ENCODE data around the gene REPS2.
"Not testable (repeated sequence)": the region's sequence is repeated elsewhere in the genome, so short reads cannot be mapped to it uniquely, and the experiment has no call there.

REPS2 gene

DNA sequence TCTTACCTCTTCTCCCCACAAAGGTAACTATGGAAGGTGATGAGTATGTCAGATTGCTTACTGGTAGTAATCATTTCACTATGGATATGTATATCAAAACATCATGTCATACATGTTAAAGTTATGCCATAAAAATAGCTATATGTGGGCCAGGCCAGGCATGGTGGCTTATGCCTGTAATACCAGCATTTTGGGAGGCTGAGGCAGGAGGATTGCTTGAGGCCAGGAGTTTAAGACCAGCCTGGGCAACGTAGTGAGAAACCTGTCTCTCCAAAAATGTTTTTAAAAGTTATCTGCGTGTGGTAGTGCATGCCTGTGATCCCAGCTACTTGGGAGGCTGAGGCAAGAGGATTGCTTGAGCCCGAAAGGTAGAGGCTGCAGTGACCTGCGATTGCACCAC lies 16.2 kb downstream of the REPS2 start:
- 89 to 96% methylated on average over 3 to 4 of the region's 4 CpGs for WGBS, 2 experiments (ENCODE audit: insufficient coverage in 2 of 2)
- H3K36me3 ChIP-seq (ENCODE audit: control insufficient read depth, insufficient read depth, low read length); H3K4me3 ChIP-seq (ENCODE audit: extremely low read depth, insufficient read depth, low read length, poor library complexity, severe bottlenecking); H3K4me1 ChIP-seq (ENCODE audit: control insufficient read depth, insufficient read depth, low read length, poor library complexity, severe bottlenecking); H3K9me3 ChIP-seq (ENCODE audit: control insufficient read depth, low read length); H3K27ac ChIP-seq (ENCODE audit: low read depth, low read length, severe bottlenecking): not testable (repeated sequence)

DNA sequence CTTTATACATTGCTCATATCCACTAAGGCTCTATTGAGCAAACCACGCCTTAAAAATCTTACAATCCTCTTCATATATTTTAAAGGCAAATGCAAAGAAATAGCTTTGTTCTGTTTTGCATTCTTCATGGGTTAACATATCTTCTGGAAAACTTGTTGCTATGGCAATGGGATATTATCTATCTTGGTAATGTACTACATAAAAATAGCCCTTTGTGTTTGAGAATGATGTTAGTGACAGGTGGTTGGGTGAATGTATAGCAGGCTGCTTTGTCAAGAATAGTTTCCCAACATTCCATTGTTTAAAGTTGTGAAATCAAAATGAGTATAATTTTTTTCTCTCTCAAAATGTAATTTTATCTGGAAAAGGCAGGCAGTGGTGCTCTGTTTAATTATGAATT lies 16.8 kb downstream of the REPS2 start:
- Histone ChIP-seq H3K27ac (ENCODE audit: low read depth, low read length, severe bottlenecking) (no peak overlapping the region), H3K9me3 (ENCODE audit: control insufficient read depth, low read length) (no peaks in the 10 kb centered on the region), H3K36me3 (ENCODE audit: control insufficient read depth, insufficient read depth, low read length) (no peaks in the 10 kb centered on the region), H3K4me1 (ENCODE audit: control insufficient read depth, insufficient read depth, low read length, poor library complexity, severe bottlenecking) (no peaks in the 10 kb centered on the region), H3K4me3 (ENCODE audit: extremely low read depth, insufficient read depth, low read length, poor library complexity, severe bottlenecking) (no peak overlapping the region)
- WGBS, 2 experiments (ENCODE audit: insufficient coverage in 2 of 2) = no CpG with 5 or more reads among the region's 1 CpG

DNA sequence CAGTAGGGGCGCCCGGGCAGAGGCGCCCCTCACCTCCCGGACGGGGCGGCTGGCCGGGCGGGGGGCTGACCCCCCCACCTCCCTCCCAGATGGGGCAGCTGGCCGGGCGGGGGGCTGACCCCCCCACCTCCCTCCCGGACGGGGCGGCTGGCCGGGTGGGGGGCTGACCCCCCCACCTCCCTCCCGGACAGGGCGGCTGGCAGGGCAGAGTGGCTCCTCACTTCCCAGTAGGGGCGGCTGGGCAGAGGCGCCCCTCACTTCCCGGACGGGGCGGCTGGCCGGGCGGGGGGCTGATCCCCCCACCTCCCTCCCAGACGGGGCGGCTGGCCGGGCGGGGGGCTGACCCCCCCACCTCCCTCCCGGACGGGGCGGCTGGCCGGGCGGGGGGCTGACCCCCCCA lies 18.5 kb downstream of the REPS2 start:
- H3K4me1 ChIP-seq (ENCODE audit: control insufficient read depth, insufficient read depth, low read length, poor library complexity, severe bottlenecking); H3K9me3 ChIP-seq (ENCODE audit: control insufficient read depth, low read length); H3K4me3 ChIP-seq (ENCODE audit: extremely low read depth, insufficient read depth, low read length, poor library complexity, severe bottlenecking); H3K36me3 ChIP-seq (ENCODE audit: control insufficient read depth, insufficient read depth, low read length); H3K27ac ChIP-seq (ENCODE audit: low read depth, low read length, severe bottlenecking): not testable (repeated sequence)
- no CpG with 5 or more reads among the region's 32 CpGs for WGBS, 2 experiments (ENCODE audit: insufficient coverage in 2 of 2)

DNA sequence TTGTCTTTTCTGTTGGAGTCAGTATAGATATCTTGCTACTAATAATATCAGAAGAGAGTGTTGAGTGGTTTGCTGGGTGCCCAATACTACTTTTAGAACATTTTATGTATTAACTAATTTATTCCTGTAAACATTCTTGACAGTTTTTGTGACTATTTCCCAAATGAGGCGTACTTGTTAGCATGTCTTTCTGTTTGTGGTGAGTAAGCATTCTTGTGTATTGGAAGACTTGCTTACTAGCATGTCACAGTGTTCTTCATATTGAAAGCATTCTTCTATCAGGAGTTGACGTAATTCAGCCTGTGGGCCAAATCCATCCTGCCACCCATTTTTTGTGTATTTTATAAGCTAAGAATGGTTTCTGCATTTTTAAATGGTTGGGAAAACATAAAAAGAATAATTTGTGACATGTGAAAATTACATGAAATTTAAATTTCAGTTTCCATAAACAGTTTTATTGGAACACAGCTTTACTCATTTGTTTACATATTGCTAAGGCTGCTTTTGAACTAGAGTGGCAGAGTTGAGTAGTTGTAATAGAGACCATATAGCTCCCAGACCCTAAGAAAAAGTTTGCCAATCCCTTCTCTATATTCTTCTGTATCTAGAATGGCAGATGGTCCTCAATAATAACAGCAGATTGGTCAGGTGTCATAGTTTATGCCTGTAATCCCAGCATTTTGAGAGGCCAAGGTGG lies 20.4 kb downstream of the REPS2 start:
- Histone ChIP-seq H3K9me3 (ENCODE audit: control insufficient read depth, low read length) (no peaks in the 10 kb centered on the region), H3K4me3 (ENCODE audit: extremely low read depth, insufficient read depth, low read length, poor library complexity, severe bottlenecking) (no peak overlapping the region), H3K27ac (ENCODE audit: low read depth, low read length, severe bottlenecking) (no peak overlapping the region), H3K4me1 (ENCODE audit: control insufficient read depth, insufficient read depth, low read length, poor library complexity, severe bottlenecking) (no peaks in the 10 kb centered on the region), H3K36me3 (ENCODE audit: control insufficient read depth, insufficient read depth, low read length) (no peaks in the 10 kb centered on the region)
- 80% methylated on average over 1 of the region's 2 CpGs; no CpG with 5 or more reads in 1 of the 2 experiments for WGBS, 2 experiments (ENCODE audit: insufficient coverage in 2 of 2)

DNA sequence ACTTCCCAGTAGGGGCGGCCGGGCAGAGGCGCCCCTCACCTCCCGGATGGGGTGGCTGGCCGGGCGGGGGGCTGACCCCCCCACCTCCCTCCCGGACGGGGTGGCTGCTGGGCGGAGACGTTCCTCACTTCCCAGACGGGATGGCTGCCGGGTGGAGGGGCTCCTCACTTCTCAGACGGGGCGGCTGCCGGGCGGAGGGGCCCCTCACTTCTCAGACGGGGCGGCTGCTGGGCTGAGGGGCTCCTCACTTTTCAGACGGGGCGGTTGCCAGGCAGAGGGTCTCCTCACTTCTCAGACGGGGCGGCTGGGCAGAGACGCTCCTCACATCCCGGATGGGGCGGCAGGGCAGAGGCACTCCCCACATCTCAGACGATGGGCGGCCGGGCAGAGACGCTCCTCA lies 22.3 kb downstream of the REPS2 start:
- 100% methylated on average over 3 of the region's 29 CpGs; no CpG with 5 or more reads in 1 of the 2 experiments for WGBS, 2 experiments (ENCODE audit: insufficient coverage in 2 of 2)
- H3K36me3 ChIP-seq (ENCODE audit: control insufficient read depth, insufficient read depth, low read length); H3K4me3 ChIP-seq (ENCODE audit: extremely low read depth, insufficient read depth, low read length, poor library complexity, severe bottlenecking): not testable (repeated sequence)

DNA sequence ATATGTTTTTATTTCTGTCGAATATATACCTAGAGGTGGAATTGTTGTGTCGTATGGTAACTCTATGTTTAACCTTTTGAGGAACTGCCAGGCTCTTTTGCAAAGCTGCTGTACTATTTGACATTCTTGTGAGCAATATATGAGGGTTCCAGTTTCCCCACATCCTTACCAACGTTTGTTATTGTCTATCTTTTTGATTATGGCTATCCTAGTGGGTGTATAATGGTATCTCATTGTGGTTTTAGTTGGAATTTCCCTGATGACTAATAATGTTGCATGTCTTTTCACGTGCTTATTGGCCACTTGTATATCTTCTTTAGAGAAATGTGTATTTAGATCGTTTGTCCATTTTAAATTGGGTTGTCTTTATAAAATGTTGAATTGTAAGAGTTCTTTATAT lies 24.5 kb downstream of the REPS2 start:
- WGBS, 2 experiments (ENCODE audit: insufficient coverage in 2 of 2) = 80% methylated on average over 1 of the region's 5 CpGs; no CpG with 5 or more reads in 1 of the 2 experiments
- no peaks in the 10 kb centered on the region for H3K9me3 ChIP-seq (ENCODE audit: control insufficient read depth, low read length)
- H3K4me1 ChIP-seq (ENCODE audit: control insufficient read depth, insufficient read depth, low read length, poor library complexity, severe bottlenecking) = no peaks in the 10 kb centered on the region
- no peak overlapping the region for H3K27ac ChIP-seq (ENCODE audit: low read depth, low read length, severe bottlenecking)
- no peak overlapping the region for H3K4me3 ChIP-seq (ENCODE audit: extremely low read depth, insufficient read depth, low read length, poor library complexity, severe bottlenecking)
- H3K36me3 ChIP-seq (ENCODE audit: control insufficient read depth, insufficient read depth, low read length) = no peaks in the 10 kb centered on the region

More for the DNA sequence above, 22.3 kb downstream of the REPS2 start:
- H3K4me1 ChIP-seq (ENCODE audit: control insufficient read depth, insufficient read depth, low read length, poor library complexity, severe bottlenecking); H3K9me3 ChIP-seq (ENCODE audit: control insufficient read depth, low read length); H3K27ac ChIP-seq (ENCODE audit: low read depth, low read length, severe bottlenecking): not testable (repeated sequence)

DNA sequence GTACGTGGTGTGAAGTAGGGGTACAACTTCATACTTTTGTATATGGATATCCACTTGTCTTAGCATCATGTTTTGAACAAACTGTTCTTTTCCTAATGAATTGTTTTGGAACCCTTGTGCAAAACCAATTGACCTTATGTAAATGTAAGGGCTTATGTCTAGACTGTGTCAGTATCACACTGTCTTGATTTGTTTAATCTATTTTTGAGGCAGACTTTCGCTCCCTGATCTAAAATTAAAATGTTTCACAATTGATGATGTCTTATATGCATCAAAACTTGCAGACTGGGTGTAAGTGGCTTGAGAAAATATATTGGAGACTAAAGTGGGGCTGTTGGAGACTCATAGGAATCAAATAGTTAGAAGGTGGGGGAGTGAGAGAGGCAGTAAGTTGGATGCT lies 25.2 kb downstream of the REPS2 start:
- no peaks in the 10 kb centered on the region for H3K9me3 ChIP-seq (ENCODE audit: control insufficient read depth, low read length)
- no CpG with 5 or more reads among the region's 2 CpGs for WGBS, 2 experiments (ENCODE audit: insufficient coverage in 2 of 2)
- H3K36me3 ChIP-seq (ENCODE audit: control insufficient read depth, insufficient read depth, low read length) = no peaks in the 10 kb centered on the region
- H3K4me1 ChIP-seq (ENCODE audit: control insufficient read depth, insufficient read depth, low read length, poor library complexity, severe bottlenecking) = no peaks in the 10 kb centered on the region
- no peak overlapping the region for H3K4me3 ChIP-seq (ENCODE audit: extremely low read depth, insufficient read depth, low read length, poor library complexity, severe bottlenecking)
- H3K27ac ChIP-seq (ENCODE audit: low read depth, low read length, severe bottlenecking) = no peak overlapping the region

DNA sequence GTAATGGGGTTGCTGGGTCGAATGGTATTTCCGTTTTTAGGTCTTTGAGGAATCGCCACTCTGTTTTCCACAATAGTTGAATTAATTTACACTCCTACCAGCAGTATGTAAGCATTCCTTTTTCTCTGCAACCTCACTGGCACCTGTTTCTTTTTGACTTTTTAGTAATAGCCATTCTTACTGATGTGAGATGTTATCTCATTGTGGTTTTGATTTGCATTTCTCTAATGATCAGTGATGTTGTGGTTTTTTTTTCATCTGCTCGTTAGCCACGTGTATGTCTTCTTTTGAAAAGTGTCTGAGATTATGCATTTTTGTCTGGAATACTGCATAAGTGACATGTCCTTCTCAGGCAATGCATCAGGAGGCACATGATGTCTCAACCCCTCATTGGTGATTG lies 28.8 kb downstream of the REPS2 start:
- WGBS, 2 experiments (ENCODE audit: insufficient coverage in 2 of 2) = no CpG with 5 or more reads among the region's 5 CpGs
- Histone ChIP-seq H3K9me3 (ENCODE audit: control insufficient read depth, low read length) (no peaks in the 10 kb centered on the region), H3K36me3 (ENCODE audit: control insufficient read depth, insufficient read depth, low read length) (no peaks in the 10 kb centered on the region), H3K27ac (ENCODE audit: low read depth, low read length, severe bottlenecking) (no peak overlapping the region), H3K4me1 (ENCODE audit: control insufficient read depth, insufficient read depth, low read length, poor library complexity, severe bottlenecking) (no peaks in the 10 kb centered on the region), H3K4me3 (ENCODE audit: extremely low read depth, insufficient read depth, low read length, poor library complexity, severe bottlenecking) (no peak overlapping the region)

DNA sequence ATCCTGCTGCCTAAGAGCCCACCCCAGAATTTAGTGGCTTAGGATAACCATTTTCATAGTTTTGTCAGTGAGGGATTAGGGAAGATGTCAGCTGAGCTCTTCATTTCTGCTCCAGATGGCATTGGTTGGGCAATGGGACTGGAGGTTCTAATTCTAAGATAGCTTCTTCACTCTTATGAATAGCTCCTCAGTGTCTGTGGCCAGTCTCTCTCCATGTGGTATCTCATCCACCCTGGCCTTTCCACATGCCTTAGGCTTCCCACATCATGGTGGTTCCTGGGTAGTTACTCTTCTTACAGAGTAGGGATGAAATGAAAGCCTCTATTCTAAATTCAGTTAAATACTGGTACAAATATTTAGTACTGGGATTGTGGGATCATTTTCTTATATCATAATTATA lies 31.3 kb downstream of the REPS2 start:
- H3K9me3 ChIP-seq (ENCODE audit: control insufficient read depth, low read length) = no peaks in the 10 kb centered on the region
- no peaks in the 10 kb centered on the region for H3K4me1 ChIP-seq (ENCODE audit: control insufficient read depth, insufficient read depth, low read length, poor library complexity, severe bottlenecking)
- H3K36me3 ChIP-seq (ENCODE audit: control insufficient read depth, insufficient read depth, low read length) = no peaks in the 10 kb centered on the region
- H3K4me3 ChIP-seq (ENCODE audit: extremely low read depth, insufficient read depth, low read length, poor library complexity, severe bottlenecking) = no peak overlapping the region
- H3K27ac ChIP-seq (ENCODE audit: low read depth, low read length, severe bottlenecking) = no peak overlapping the region

DNA sequence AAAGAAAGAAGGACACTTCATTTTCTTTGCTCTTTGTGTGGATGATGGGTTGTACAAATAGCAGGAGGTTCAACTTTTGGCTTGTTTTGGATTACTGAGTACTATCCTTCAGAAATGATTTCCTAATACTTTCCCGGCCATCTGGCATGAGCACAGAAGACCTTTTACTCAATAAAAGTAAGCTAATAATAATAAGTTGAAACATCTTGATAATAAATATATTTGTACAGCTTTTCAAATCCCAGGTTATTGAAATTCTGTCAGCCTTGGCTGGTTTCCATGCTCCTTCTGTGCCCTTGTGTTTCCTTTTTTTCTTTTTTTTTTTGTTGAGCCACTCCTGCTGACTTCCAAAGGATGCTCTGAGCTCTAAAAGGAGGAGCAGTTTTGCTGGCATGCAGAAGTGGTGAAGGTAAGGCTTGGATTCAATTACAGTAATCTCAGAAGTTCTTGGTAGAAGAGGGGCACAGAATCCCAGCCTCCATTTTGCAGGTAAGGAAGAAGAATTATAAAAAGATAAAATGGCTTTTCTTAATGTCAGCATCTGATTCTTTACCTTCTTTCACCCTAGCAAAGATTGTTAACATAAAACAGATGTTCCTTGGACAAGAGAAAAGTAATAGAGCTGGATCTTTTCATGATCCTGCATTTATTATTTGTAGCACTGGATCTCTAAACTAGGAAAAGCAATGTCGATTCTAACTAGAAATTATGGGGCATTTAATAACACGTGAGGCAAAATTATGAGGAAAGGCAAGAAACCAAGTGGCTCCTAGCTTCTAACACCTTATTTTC lies 31.9 kb downstream of the REPS2 start:
- Histone ChIP-seq H3K4me1 (ENCODE audit: control insufficient read depth, insufficient read depth, low read length, poor library complexity, severe bottlenecking) (no peaks in the 10 kb centered on the region), H3K36me3 (ENCODE audit: control insufficient read depth, insufficient read depth, low read length) (no peaks in the 10 kb centered on the region), H3K9me3 (ENCODE audit: control insufficient read depth, low read length) (no peaks in the 10 kb centered on the region), H3K4me3 (ENCODE audit: extremely low read depth, insufficient read depth, low read length, poor library complexity, severe bottlenecking) (no peak overlapping the region), H3K27ac (ENCODE audit: low read depth, low read length, severe bottlenecking) (no peak overlapping the region)
- WGBS, 2 experiments (ENCODE audit: insufficient coverage in 2 of 2) = no CpG with 5 or more reads among the region's 3 CpGs

DNA sequence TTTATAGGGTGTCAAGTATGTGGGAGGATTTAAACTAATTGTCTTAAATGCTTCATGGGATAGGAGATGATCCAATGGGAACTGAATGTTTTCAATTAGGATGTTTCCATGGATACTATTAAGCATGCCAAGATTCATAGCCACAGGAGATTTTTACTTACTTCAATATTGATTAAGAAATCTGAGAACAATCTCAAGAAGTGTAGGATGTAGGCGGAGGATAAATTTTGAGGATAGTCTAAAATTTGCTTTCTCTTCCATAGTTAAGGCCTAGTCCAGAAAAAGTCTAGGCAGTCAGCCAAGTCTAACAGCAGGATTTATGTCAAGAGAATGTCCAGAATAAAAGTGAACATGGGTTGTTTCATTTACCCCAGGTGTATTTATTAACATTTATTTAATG lies 32.8 kb downstream of the REPS2 start:
- Histone ChIP-seq H3K4me3 (ENCODE audit: extremely low read depth, insufficient read depth, low read length, poor library complexity, severe bottlenecking) (no peak overlapping the region), H3K4me1 (ENCODE audit: control insufficient read depth, insufficient read depth, low read length, poor library complexity, severe bottlenecking) (no peaks in the 10 kb centered on the region), H3K27ac (ENCODE audit: low read depth, low read length, severe bottlenecking) (no peak overlapping the region), H3K9me3 (ENCODE audit: control insufficient read depth, low read length) (no peaks in the 10 kb centered on the region), H3K36me3 (ENCODE audit: control insufficient read depth, insufficient read depth, low read length) (no peaks in the 10 kb centered on the region)
- WGBS, 2 experiments (ENCODE audit: insufficient coverage in 2 of 2) = no CpG with 5 or more reads among the region's 1 CpG
